H1 (cell line): Measurements from ENCODE around the gene SYF2. TPM values are rescaled to one million over a fixed set of nuclear protein-coding genes. Genes with fewer than 3 reads are reported as not detected.

ENCODE experiments used
- ASH2L ChIP-seq: fragments of 200-600, 300-600 bp; sonication (generic); IDR thresholded peaks from one replicate; pipeline ENCODE4 v1.7.1; 2017; ENCODE audit warnings: low read length
- CHD2 ChIP-seq: IDR thresholded peaks from 2 replicates; pipeline ENCODE4 v1.6.1; 2012; ENCODE audit warnings: low read length, improper control_type of control experiment
- CTBP2 ChIP-seq: IDR thresholded peaks from 2 replicates; pipeline ENCODE4 v1.7.0; 2011; ENCODE audit warnings: borderline replicate concordance, mild to moderate bottlenecking, moderate library complexity, mixed read lengths, low read length; ENCODE audit not compliant: insufficient read depth, insufficient read length
- EGR1 ChIP-seq: IDR thresholded peaks from 2 replicates; pipeline ENCODE4 v1.6.1; 2011; ENCODE audit warnings: low read depth, low read length, borderline replicate concordance
- GABPA ChIP-seq: IDR thresholded peaks from 2 replicates; pipeline ENCODE4 v1.6.1; 2011; ENCODE audit warnings: mild to moderate bottlenecking, low read length, moderate library complexity, borderline replicate concordance; ENCODE audit not compliant: insufficient read depth
- JUND ChIP-seq: IDR thresholded peaks from 2 replicates; pipeline ENCODE4 v1.6.1; 2011; ENCODE audit warnings: mild to moderate bottlenecking, improper control_type of control experiment, low read length
- KDM1A ChIP-seq: fragments of 200-600, 300-600 bp; sonication (generic); IDR thresholded peaks from 2 replicates; pipeline ENCODE4 v1.7.1; 2016; ENCODE audit warnings: mild to moderate bottlenecking, low read length, borderline replicate concordance
- NRF1 ChIP-seq: IDR thresholded peaks from 2 replicates; pipeline ENCODE4 v1.6.1; 2011; ENCODE audit warnings: mild to moderate bottlenecking, low read depth, low read length, improper control_type of control experiment
- POLR2AphosphoS5 ChIP-seq: IDR thresholded peaks from 2 replicates; pipeline ENCODE4 v1.6.1; 2011; ENCODE audit warnings: low read depth, low read length
- RBBP5 ChIP-seq: IDR thresholded peaks from 2 replicates; pipeline ENCODE4 v1.7.1; 2012; ENCODE audit warnings: low read depth, mild to moderate bottlenecking, inconsistent platforms, low read length, moderate library complexity, borderline replicate concordance
- RNF2 ChIP-seq: fragments of 200-900, 300-1000 bp; sonication (generic); IDR thresholded peaks from 2 replicates; pipeline ENCODE4 v1.7.1; 2016; ENCODE audit warnings: borderline replicate concordance, low read depth, mild to moderate bottlenecking, antibody characterized with exemption, low read length; ENCODE audit not compliant: poor library complexity, severe bottlenecking; ENCODE audit errors: missing control alignments
- RXRA ChIP-seq: IDR thresholded peaks from 2 replicates; pipeline ENCODE4 v1.6.1; 2011; ENCODE audit warnings: low read depth, mild to moderate bottlenecking, low read length, moderate library complexity; ENCODE audit not compliant: insufficient read depth
- SAP30 ChIP-seq: fragments of 300-600 bp; sonication (generic); IDR thresholded peaks from 2 replicates; pipeline ENCODE4 v1.7.1; 2012; ENCODE audit warnings: low read length, moderate library complexity, mild to moderate bottlenecking, inconsistent platforms; ENCODE audit not compliant: insufficient read depth, insufficient replicate concordance
- SP2 ChIP-seq: IDR thresholded peaks from 2 replicates; pipeline ENCODE4 v1.6.1; 2012; ENCODE audit warnings: mild to moderate bottlenecking, low read length, inconsistent platforms
- SP4 ChIP-seq: IDR thresholded peaks from 2 replicates; pipeline ENCODE4 v1.6.1; 2012; ENCODE audit warnings: low read length, inconsistent platforms
- TCF12 ChIP-seq: IDR thresholded peaks from 2 replicates; pipeline ENCODE4 v1.6.1; 2011; ENCODE audit warnings: low read depth, mild to moderate bottlenecking, low read length
- YY1 ChIP-seq: IDR thresholded peaks from 2 replicates; pipeline ENCODE4 v1.6.1; 2011; ENCODE audit warnings: low read depth, mild to moderate bottlenecking, low read length
- polyA plus RNA-seq, 7 experiments: library from polyadenylated mRNA; depleted of rRNA in 3 of 7; stranded (reverse) in 5 of 7; unstranded in 2 of 7; fragments of >200 nt in 5 of 7; fragments of 200-250 nt in 2 of 7; gene quantifications; 1 replicate in 5 of 7; 2 replicates in 1 of 7; 4 replicates in 1 of 7; pipeline versions ENCODE4 v1.2.1 to v1.2.3, GENCODE V29; 2011 to 2013; ENCODE audit warnings: missing spikeins in 2 of 7, mixed read lengths in 2 of 7
- total RNA-seq: library from RNA; stranded (reverse); fragmentation: NEBNext Ultra II Directional; extraction: Animal tissue kit (Norgen Biotek cat#: 25700); gene quantifications from 2 replicates; pipeline ENCODE4 v1.2.1, GENCODE V29; 2021
- TF ChIP-seq, protein P1 (sequence below), 3 experiments: IDR thresholded peaks; 1 replicate in 2 of 3; 2 replicates in 1 of 3; pipeline versions ENCODE4 v1.5.1 to v1.6.1; 2011; ENCODE audit warnings: low read length in 3 of 3, mild to moderate bottlenecking in 3 of 3, inconsistent platforms in 2 of 3, low read depth in 1 of 3, moderate library complexity in 1 of 3; ENCODE audit not compliant: insufficient read depth in 1 of 3; ENCODE audit errors: control extremely low read depth in 1 of 3
- TF ChIP-seq, protein P2 (sequence below): IDR thresholded peaks from 2 replicates; pipeline ENCODE4 v1.6.1; 2012; ENCODE audit warnings: low read length, inconsistent platforms

Gene SYF2
- total and polyA plus RNA-seq, 2 of the 8 experiments (the other 6 are each of a cell fraction or from before 2014, with no cell fraction given) = 7.5 to 33.0 TPM

DNA sequence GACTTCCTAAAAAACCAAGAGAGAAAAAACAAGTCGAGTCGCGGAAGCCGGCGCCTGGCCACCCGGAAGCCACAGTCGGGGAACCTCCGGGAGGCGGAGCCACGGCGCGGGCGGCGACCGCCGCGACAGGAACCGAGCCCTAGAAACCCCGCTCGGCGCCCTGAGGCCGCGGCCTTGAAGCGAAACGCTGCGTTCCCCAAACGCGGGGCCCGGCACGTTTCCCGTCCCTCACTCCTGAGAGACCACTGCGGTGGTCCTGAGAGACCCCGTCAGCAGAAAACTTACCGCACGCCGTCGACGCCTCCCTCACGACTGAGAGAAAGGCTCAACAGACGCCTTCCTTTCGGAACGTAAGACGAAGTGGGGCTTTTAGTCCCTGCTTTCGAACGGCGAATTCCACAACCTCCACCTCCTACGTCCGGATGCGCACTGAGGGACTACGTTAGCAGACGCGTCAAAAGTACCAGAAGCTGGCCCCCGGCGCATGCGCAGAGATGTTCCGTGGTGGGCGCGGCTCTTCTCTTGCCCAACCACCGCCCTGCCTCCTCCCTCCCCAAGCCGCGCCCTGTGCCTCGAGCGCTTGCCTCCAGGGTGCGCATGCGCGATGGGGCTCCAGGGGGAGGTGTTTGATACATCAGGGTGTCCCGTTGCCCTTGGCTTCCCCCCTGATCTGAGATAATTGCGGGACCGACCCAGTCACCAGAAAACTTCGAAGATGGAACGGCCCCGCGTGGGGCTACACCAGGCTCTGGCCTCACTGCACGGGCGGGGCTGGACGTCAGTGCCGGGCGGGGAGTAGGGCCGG, 14.9 kb upstream of the SYF2 start, which contains the start of gene RSRP1 (continued):
- peak; percentile 53 for TF ChIP-seq SAP30
- TF ChIP-seq GABPA = no peak
- no peak for TF ChIP-seq JUND
- TF ChIP-seq CHD2 = no peak
- TF ChIP-seq SP2 = no peak
- no peak; the same call in 1 of the 2 replicates for TF ChIP-seq RBBP5
- TF ChIP-seq TCF12 = no peak
- TF ChIP-seq SP4 = peak; percentile 85; the same call in 1 of the 2 replicates
- TF ChIP-seq NRF1 = peak; percentile 99
- no peak for TF ChIP-seq RXRA
- TF ChIP-seq POLR2AphosphoS5 = peak; percentile 100
- TF ChIP-seq RNF2 = no peak
- TF ChIP-seq, protein P1, sequence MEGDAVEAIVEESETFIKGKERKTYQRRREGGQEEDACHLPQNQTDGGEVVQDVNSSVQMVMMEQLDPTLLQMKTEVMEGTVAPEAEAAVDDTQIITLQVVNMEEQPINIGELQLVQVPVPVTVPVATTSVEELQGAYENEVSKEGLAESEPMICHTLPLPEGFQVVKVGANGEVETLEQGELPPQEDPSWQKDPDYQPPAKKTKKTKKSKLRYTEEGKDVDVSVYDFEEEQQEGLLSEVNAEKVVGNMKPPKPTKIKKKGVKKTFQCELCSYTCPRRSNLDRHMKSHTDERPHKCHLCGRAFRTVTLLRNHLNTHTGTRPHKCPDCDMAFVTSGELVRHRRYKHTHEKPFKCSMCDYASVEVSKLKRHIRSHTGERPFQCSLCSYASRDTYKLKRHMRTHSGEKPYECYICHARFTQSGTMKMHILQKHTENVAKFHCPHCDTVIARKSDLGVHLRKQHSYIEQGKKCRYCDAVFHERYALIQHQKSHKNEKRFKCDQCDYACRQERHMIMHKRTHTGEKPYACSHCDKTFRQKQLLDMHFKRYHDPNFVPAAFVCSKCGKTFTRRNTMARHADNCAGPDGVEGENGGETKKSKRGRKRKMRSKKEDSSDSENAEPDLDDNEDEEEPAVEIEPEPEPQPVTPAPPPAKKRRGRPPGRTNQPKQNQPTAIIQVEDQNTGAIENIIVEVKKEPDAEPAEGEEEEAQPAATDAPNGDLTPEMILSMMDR (IDR thresholded peaks at IDR 0.05; ENCODE audit: control extremely low read depth in 1 of 3, insufficient read depth in 1 of 3, low read depth in 1 of 3, low read length in 3 of 3) = no peak
- TF ChIP-seq YY1 = no peak
- TF ChIP-seq, protein P2, sequence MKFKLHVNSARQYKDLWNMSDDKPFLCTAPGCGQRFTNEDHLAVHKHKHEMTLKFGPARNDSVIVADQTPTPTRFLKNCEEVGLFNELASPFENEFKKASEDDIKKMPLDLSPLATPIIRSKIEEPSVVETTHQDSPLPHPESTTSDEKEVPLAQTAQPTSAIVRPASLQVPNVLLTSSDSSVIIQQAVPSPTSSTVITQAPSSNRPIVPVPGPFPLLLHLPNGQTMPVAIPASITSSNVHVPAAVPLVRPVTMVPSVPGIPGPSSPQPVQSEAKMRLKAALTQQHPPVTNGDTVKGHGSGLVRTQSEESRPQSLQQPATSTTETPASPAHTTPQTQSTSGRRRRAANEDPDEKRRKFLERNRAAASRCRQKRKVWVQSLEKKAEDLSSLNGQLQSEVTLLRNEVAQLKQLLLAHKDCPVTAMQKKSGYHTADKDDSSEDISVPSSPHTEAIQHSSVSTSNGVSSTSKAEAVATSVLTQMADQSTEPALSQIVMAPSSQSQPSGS = 0 out of 2 replicates have a peak, but pooled peaks have one; percentile 45
- peak; percentile 19 for TF ChIP-seq CTBP2
- TF ChIP-seq EGR1 = no peak
- no peak for TF ChIP-seq KDM1A
- peak; percentile 36 for TF ChIP-seq ASH2L
